Loucy (cell line): ENCODE measurements around the gene RASA1.

ENCODE experiments used
- H2AFZ ChIP-seq: fragments of 200-600 bp; sonication (generic); 2 replicates; pipeline ENCODE4 v1.6.0; 2016; ENCODE audit warnings: antibody characterized with exemption, mild to moderate bottlenecking, low read length, moderate library complexity
- H3F3A ChIP-seq: fragments of 200-600 bp; 2 replicates; pipeline ENCODE4 v1.6.0; 2016; ENCODE audit warnings: antibody characterized with exemption, low read depth, mild to moderate bottlenecking
- H3K27me3 ChIP-seq: fragments of 200-600 bp; sonication (generic); 2 replicates; pipeline ENCODE4 v1.6.1; 2014; ENCODE audit warnings: low read length, mild to moderate bottlenecking; ENCODE audit not compliant: insufficient read depth, poor library complexity, severe bottlenecking
- H3K36me3 ChIP-seq: fragments of 200-600 bp; sonication (generic); 2 replicates; pipeline ENCODE4 v1.6.1; 2016; ENCODE audit warnings: low read length; ENCODE audit not compliant: insufficient read depth
- H3K4me1 ChIP-seq: fragments of 200-600 bp; sonication (generic); 2 replicates; pipeline ENCODE4 v1.5.1; 2014; ENCODE audit warnings: low read length, mild to moderate bottlenecking; ENCODE audit not compliant: insufficient read depth, poor library complexity, severe bottlenecking
- H3K4me2 ChIP-seq: fragments of 200-600 bp; sonication (generic); 2 replicates; pipeline ENCODE4 v1.6.0; 2014; ENCODE audit warnings: antibody characterized with exemption, low read length, low read depth, mild to moderate bottlenecking; ENCODE audit not compliant: poor library complexity, severe bottlenecking
- H3K4me3 ChIP-seq: fragments of 200-600 bp; sonication (generic); 2 replicates; pipeline ENCODE4 v1.5.1; 2014; ENCODE audit warnings: low read length, mild to moderate bottlenecking, mixed read lengths; ENCODE audit not compliant: poor library complexity, severe bottlenecking
- H3K79me2 ChIP-seq: fragments of 200-600 bp; sonication (generic); 2 replicates; pipeline ENCODE4 v1.6.1; 2014; ENCODE audit warnings: low read length; ENCODE audit not compliant: insufficient read depth
- H3K9ac ChIP-seq: fragments of 200-600 bp; sonication (generic); 2 replicates; pipeline ENCODE4 v1.6.0; 2014; ENCODE audit warnings: mild to moderate bottlenecking, low read depth, low read length, moderate library complexity; ENCODE audit not compliant: poor library complexity, severe bottlenecking
- H3K9me2 ChIP-seq: fragments of 200-600 bp; sonication (generic); replicated peaks from 2 replicates; pipeline ENCODE4 v1.6.1; 2016; ENCODE audit warnings: low read depth, low read length, mixed read lengths
- H3K9me3 ChIP-seq: fragments of 200-600 bp; sonication (generic); 2 replicates; pipeline ENCODE4 v1.6.1; 2014; ENCODE audit warnings: mild to moderate bottlenecking, antibody characterized with exemption, low read length, low read depth; ENCODE audit not compliant: insufficient read depth
- H4K20me1 ChIP-seq: fragments of 200-600 bp; sonication (generic); 2 replicates; pipeline ENCODE4 v1.6.0; 2014; ENCODE audit warnings: antibody characterized with exemption, low read length, mild to moderate bottlenecking; ENCODE audit not compliant: insufficient read depth, poor library complexity, severe bottlenecking
- EZH2phosphoT487 ChIP-seq: fragments of 200-600 bp; IDR thresholded peaks from 2 replicates; pipeline ENCODE4 v1.6.1; 2018; ENCODE audit warnings: antibody characterized with exemption, mild to moderate bottlenecking, moderate library complexity, borderline replicate concordance
- TF ChIP-seq, protein P1 (sequence below): fragments of 200-600 bp; sonication (generic); conservative IDR thresholded peaks from 2 replicates; pipeline ENCODE4 v1.5.1; 2014; ENCODE audit warnings: mild to moderate bottlenecking, antibody characterized with exemption, low read length

The RASA1 gene

DNA sequence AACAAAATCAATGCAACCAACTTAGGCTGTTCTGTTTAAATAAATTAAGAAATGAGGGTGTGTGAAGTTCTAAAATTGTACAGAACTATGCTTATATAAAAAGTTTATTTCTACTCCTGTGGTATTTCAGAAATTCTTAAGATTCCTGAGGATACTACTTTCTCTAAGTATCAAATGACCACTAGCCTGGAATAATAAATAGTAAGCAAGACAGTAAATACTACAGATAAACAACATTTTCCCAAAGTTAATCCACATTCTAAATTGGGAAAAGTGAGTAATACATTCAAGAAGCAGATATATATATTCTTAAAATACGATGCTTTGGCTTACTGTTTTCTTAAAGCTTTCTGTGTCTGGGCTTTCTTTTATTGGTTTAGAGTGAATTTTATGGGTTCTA, 115.5 kb downstream of the RASA1 start:
- TF ChIP-seq, protein P1, sequence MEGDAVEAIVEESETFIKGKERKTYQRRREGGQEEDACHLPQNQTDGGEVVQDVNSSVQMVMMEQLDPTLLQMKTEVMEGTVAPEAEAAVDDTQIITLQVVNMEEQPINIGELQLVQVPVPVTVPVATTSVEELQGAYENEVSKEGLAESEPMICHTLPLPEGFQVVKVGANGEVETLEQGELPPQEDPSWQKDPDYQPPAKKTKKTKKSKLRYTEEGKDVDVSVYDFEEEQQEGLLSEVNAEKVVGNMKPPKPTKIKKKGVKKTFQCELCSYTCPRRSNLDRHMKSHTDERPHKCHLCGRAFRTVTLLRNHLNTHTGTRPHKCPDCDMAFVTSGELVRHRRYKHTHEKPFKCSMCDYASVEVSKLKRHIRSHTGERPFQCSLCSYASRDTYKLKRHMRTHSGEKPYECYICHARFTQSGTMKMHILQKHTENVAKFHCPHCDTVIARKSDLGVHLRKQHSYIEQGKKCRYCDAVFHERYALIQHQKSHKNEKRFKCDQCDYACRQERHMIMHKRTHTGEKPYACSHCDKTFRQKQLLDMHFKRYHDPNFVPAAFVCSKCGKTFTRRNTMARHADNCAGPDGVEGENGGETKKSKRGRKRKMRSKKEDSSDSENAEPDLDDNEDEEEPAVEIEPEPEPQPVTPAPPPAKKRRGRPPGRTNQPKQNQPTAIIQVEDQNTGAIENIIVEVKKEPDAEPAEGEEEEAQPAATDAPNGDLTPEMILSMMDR, result no peak
- no peak for TF ChIP-seq EZH2phosphoT487
- no peaks in the 10 kb centered on the region for H3K9me2 ChIP-seq
- no peaks in the 10 kb centered on the region for H4K20me1 ChIP-seq
- no peak overlapping the region for H2AFZ ChIP-seq
- no peak overlapping the region for H3K9ac ChIP-seq
- no peaks in the 10 kb centered on the region for H3K27me3 ChIP-seq
- peaks cover 90% of the 10 kb centered on the region for H3K36me3 ChIP-seq
- no peaks in the 10 kb centered on the region for H3K9me3 ChIP-seq
- H3K4me1 ChIP-seq, result no peaks in the 10 kb centered on the region
- no peak overlapping the region for H3K4me3 ChIP-seq
- no peaks in the 10 kb centered on the region for H3K79me2 ChIP-seq
- H3K4me2 ChIP-seq, result no peak overlapping the region
- H3F3A ChIP-seq, result no peaks in the 10 kb centered on the region

- no peaks in the 10 kb centered on the region for H4K20me1 ChIP-seq
- no peaks in the 10 kb centered on the region for H3K4me1 ChIP-seq
- no peaks in the 10 kb centered on the region; the same call in 1 of the 2 replicates for H3K79me2 ChIP-seq
- peaks cover 89% of the 10 kb centered on the region for H3K36me3 ChIP-seq
- TF ChIP-seq, protein P1, result no peak
- no peak overlapping the region for H2AFZ ChIP-seq
- H3K9ac ChIP-seq, result no peak overlapping the region
- H3F3A ChIP-seq, result no peaks in the 10 kb centered on the region
- H3K4me2 ChIP-seq, result no peak overlapping the region
- no peaks in the 10 kb centered on the region for H3K27me3 ChIP-seq
- H3K9me2 ChIP-seq, result no peaks in the 10 kb centered on the region
- H3K4me3 ChIP-seq, result no peak overlapping the region
- no peaks in the 10 kb centered on the region for H3K9me3 ChIP-seq
These were observed 118.1 kb downstream of the RASA1 start for GRCh38 chr5:87385802-87386201.

GRCh38 chr5:87388129-87388528, 120.4 kb downstream of the RASA1 start:
- no peaks in the 10 kb centered on the region for H3K9me3 ChIP-seq
- TF ChIP-seq, protein P1, result no peak
- TF ChIP-seq EZH2phosphoT487, result no peak
- no peaks in the 10 kb centered on the region for H3F3A ChIP-seq
- no peak overlapping the region for H2AFZ ChIP-seq
- H4K20me1 ChIP-seq, result no peaks in the 10 kb centered on the region
- no peak overlapping the region for H3K9ac ChIP-seq
- no peaks in the 10 kb centered on the region; the same call in 1 of the 2 replicates for H3K79me2 ChIP-seq
- H3K36me3 ChIP-seq, result peaks cover 91% of the 10 kb centered on the region
- no peaks in the 10 kb centered on the region for H3K27me3 ChIP-seq
- H3K4me1 ChIP-seq, result no peaks in the 10 kb centered on the region
- H3K9me2 ChIP-seq, result no peaks in the 10 kb centered on the region
- no peak overlapping the region for H3K4me2 ChIP-seq
- no peak overlapping the region for H3K4me3 ChIP-seq
